ENCODE measurements around the gene NFX1. TPM values are rescaled to one million over a fixed set of nuclear protein-coding genes. Genes with fewer than 3 reads are reported as not detected.
"Not testable (repeated sequence)": the region's sequence is repeated elsewhere in the genome, so short reads cannot be mapped to it uniquely, and the experiment has no call there.

NFX1 gene
- total RNA-seq, 1 donor from 2014 or later = 15.1 TPM

- peaks cover 39 to 70% (median 56%) of the 10 kb centered on the region in 3 donors for H3K36me3 ChIP-seq (ENCODE audit: control insufficient read depth in 3 of 3, insufficient read depth in 3 of 3, low read length in 3 of 3)
- peak overlapping the region; percentile 39 for H3K27ac ChIP-seq (ENCODE audit: low read depth, low read length)
- no peak overlapping the region for H3K4me3 ChIP-seq (ENCODE audit: low read length in 3 of 3)
- no peak overlapping the region for H3K9ac ChIP-seq (ENCODE audit: low read depth in 1 of 3, low read length in 3 of 3)
- no peaks in the 10 kb centered on the region for H3K27me3 ChIP-seq (ENCODE audit: control insufficient read depth in 3 of 3, insufficient read depth in 3 of 3, low read length in 3 of 3)
- peaks cover 0 to 23% (median 19%) of the 10 kb centered on the region in 3 donors for H3K4me1 ChIP-seq (ENCODE audit: control insufficient read depth in 3 of 3, insufficient read depth in 3 of 3, low read length in 3 of 3)
- H3K9me3 ChIP-seq (ENCODE audit: control insufficient read depth in 3 of 3, low read length in 3 of 3) = no peaks in the 10 kb centered on the region
Observed at GRCh38 chr9:33318225-33318624, 27.9 kb downstream of the NFX1 start.

DNA sequence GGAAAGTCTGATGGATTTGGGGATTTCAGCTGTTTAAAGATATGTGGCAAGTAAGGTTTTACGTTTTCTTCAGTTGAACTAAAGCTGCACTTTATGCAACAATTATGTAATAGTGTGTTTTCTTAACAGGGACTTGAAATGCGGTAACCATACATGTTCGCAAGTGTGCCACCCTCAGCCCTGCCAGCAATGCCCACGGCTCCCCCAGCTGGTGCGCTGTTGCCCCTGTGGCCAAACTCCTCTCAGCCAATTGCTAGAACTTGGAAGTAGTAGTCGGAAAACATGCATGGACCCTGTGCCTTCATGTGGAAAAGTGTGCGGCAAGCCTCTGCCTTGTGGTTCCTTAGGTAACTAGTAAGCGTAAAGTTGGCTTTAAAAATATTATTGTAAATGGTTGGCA, 28.5 kb downstream of the NFX1 start:
- Histone ChIP-seq H3K4me1 (ENCODE audit: control insufficient read depth in 3 of 3, insufficient read depth in 3 of 3, low read length in 3 of 3) (peaks cover 0 to 23% (median 19%) of the 10 kb centered on the region in 3 donors), H3K4me3 (ENCODE audit: low read length in 3 of 3) (no peak overlapping the region), H3K27me3 (ENCODE audit: control insufficient read depth in 3 of 3, insufficient read depth in 3 of 3, low read length in 3 of 3) (no peaks in the 10 kb centered on the region), H3K9ac (ENCODE audit: low read depth in 1 of 3, low read length in 3 of 3) (no peak overlapping the region), H3K36me3 (ENCODE audit: control insufficient read depth in 3 of 3, insufficient read depth in 3 of 3, low read length in 3 of 3) (peaks cover 34 to 67% (median 51%) of the 10 kb centered on the region in 3 donors), H3K9me3 (ENCODE audit: control insufficient read depth in 3 of 3, low read length in 3 of 3) (no peaks in the 10 kb centered on the region), H3K27ac (ENCODE audit: low read depth, low read length) (peak overlapping the region; percentile 39)

DNA sequence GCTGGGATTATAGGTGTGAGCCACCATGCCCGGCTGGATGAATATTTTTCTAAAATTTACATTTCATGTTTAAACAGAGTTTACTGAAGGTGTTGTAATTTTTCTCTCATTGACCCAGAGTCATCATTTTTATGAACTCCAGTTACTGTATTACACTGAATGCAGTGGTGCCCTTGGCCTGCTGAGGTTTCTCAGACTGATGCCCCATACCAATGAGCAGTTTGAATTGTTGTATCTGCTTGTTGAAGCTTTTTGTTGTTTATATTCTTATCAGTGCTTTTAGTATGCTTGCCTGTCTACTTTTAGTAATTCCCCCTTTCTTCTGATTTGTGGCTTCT, 29.9 kb downstream of the NFX1 start:
- Histone ChIP-seq H3K4me1 (ENCODE audit: control insufficient read depth in 3 of 3, insufficient read depth in 3 of 3, low read length in 3 of 3) (peaks cover 0 to 23% (median 19%) of the 10 kb centered on the region in 3 donors), H3K4me3 (ENCODE audit: low read length in 3 of 3) (no peak overlapping the region), H3K9ac (ENCODE audit: low read depth in 1 of 3, low read length in 3 of 3) (no peak overlapping the region), H3K9me3 (ENCODE audit: control insufficient read depth in 3 of 3, low read length in 3 of 3) (no peaks in the 10 kb centered on the region), H3K27me3 (ENCODE audit: control insufficient read depth in 3 of 3, insufficient read depth in 3 of 3, low read length in 3 of 3) (no peaks in the 10 kb centered on the region), H3K27ac (ENCODE audit: low read depth, low read length) (peak overlapping the region; percentile 77), H3K36me3 (ENCODE audit: control insufficient read depth in 3 of 3, insufficient read depth in 3 of 3, low read length in 3 of 3) (peaks cover 28 to 65% (median 50%) of the 10 kb centered on the region in 3 donors)

DNA sequence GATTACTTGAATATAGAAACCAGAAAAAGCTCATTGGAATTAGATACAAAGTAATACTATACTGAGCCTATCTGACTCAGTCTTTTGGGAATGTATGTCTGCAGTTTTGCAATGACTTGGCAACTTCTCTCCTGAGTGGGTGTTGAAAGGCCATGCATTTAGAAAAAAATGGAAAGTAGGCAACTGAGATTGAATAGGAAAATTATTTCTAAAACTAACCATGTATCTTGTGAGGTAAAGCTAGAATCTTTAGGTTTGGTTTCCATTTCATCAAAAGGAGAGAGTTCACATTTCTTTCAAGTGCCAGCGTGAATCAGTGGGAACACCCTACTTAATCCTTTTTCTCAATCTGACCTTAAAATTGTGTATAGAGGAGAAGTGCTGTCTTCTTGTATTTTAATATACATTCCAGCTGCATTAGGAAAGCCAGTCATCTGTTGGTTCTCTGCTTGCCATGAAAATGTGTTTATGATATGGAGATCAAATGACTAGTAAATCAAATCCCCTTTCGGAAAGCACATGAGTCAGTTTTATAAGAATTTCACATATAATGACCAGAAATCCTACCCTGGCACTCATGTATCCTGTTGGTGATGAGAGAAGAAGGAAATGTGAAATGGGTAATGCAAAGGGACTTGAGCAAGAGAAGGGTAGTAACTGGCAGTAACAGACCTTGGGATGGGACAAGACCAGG, 30.4 kb downstream of the NFX1 start:
- peaks cover 0 to 23% (median 19%) of the 10 kb centered on the region in 3 donors for H3K4me1 ChIP-seq (ENCODE audit: control insufficient read depth in 3 of 3, insufficient read depth in 3 of 3, low read length in 3 of 3)
- H3K9me3 ChIP-seq (ENCODE audit: control insufficient read depth in 3 of 3, low read length in 3 of 3) = no peaks in the 10 kb centered on the region
- H3K9ac ChIP-seq (ENCODE audit: low read depth in 1 of 3, low read length in 3 of 3) = no peak overlapping the region
- H3K4me3 ChIP-seq (ENCODE audit: low read length in 3 of 3) = no peak overlapping the region
- no peaks in the 10 kb centered on the region for H3K27me3 ChIP-seq (ENCODE audit: control insufficient read depth in 3 of 3, insufficient read depth in 3 of 3, low read length in 3 of 3)
- peak overlapping the region; percentile 77 for H3K27ac ChIP-seq (ENCODE audit: low read depth, low read length)
- H3K36me3 ChIP-seq (ENCODE audit: control insufficient read depth in 3 of 3, insufficient read depth in 3 of 3, low read length in 3 of 3) = peaks cover 25 to 64% (median 49%) of the 10 kb centered on the region in 3 donors

DNA sequence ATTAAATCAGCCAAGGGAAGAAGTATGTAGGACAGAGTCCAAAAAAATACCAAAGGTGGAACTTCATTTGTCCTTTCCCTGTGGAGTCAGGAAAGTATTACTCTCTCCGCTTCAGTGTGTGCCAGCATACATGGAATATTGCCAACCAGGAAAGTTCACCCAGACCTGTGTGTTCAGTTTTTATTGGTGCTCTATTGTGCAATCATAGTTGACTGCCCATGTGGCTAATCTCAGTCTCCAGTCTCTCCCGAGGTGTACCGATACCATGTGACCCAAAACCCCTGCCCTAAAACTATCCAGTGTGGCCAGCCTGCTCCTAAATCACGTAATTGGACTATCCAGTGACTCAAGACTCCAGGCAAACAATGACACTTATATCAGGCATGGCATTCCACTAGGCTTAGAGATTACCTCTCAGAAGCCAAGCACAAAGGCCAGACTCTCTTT, 38.8 kb downstream of the NFX1 start:
- no peak overlapping the region for H3K9ac ChIP-seq (ENCODE audit: low read depth in 1 of 3, low read length in 3 of 3)

GRCh38 chr9:33329979-33330378, 39.7 kb downstream of the NFX1 start:
- Histone ChIP-seq H3K4me1 (ENCODE audit: control insufficient read depth in 3 of 3, insufficient read depth in 3 of 3, low read length in 3 of 3) (peaks cover 10 to 14% (median 13%) of the 10 kb centered on the region in 3 donors), H3K36me3 (ENCODE audit: control insufficient read depth in 3 of 3, insufficient read depth in 3 of 3, low read length in 3 of 3) (peaks cover 10 to 35% (median 30%) of the 10 kb centered on the region in 3 donors), H3K4me3 (ENCODE audit: low read length in 3 of 3) (no peak overlapping the region), H3K27ac (ENCODE audit: low read depth, low read length) (peak overlapping the region; percentile 23), H3K9me3 (ENCODE audit: control insufficient read depth in 3 of 3, low read length in 3 of 3) (no peaks in the 10 kb centered on the region), H3K27me3 (ENCODE audit: control insufficient read depth in 3 of 3, insufficient read depth in 3 of 3, low read length in 3 of 3) (no peaks in the 10 kb centered on the region), H3K9ac (ENCODE audit: low read depth in 1 of 3, low read length in 3 of 3) (no peak overlapping the region)

More for the DNA sequence above, 38.8 kb downstream of the NFX1 start:
- Histone ChIP-seq H3K9me3 (ENCODE audit: control insufficient read depth in 3 of 3, low read length in 3 of 3) (no peaks in the 10 kb centered on the region), H3K36me3 (ENCODE audit: control insufficient read depth in 3 of 3, insufficient read depth in 3 of 3, low read length in 3 of 3) (peaks cover 10 to 33% (median 32%) of the 10 kb centered on the region in 3 donors), H3K27ac (ENCODE audit: low read depth, low read length) (peak overlapping the region; percentile 64), H3K4me1 (ENCODE audit: control insufficient read depth in 3 of 3, insufficient read depth in 3 of 3, low read length in 3 of 3) (peaks cover 10 to 14% (median 13%) of the 10 kb centered on the region in 3 donors), H3K27me3 (ENCODE audit: control insufficient read depth in 3 of 3, insufficient read depth in 3 of 3, low read length in 3 of 3) (no peaks in the 10 kb centered on the region), H3K4me3 (ENCODE audit: low read length in 3 of 3) (no peak overlapping the region)

- Histone ChIP-seq H3K9me3 (ENCODE audit: control insufficient read depth in 3 of 3, low read length in 3 of 3) (no peaks in the 10 kb centered on the region), H3K27me3 (ENCODE audit: control insufficient read depth in 3 of 3, insufficient read depth in 3 of 3, low read length in 3 of 3) (no peaks in the 10 kb centered on the region), H3K9ac (ENCODE audit: low read depth in 1 of 3, low read length in 3 of 3) (no peak overlapping the region), H3K36me3 (ENCODE audit: control insufficient read depth in 3 of 3, insufficient read depth in 3 of 3, low read length in 3 of 3) (peaks cover 10 to 33% (median 25%) of the 10 kb centered on the region in 3 donors), H3K27ac (ENCODE audit: low read depth, low read length) (no peak overlapping the region), H3K4me3 (ENCODE audit: low read length in 3 of 3) (no peak overlapping the region), H3K4me1 (ENCODE audit: control insufficient read depth in 3 of 3, insufficient read depth in 3 of 3, low read length in 3 of 3) (peaks cover 10 to 14% (median 13%) of the 10 kb centered on the region in 3 donors)
Observed at GRCh38 chr9:33331377-33331891, 41.1 kb downstream of the NFX1 start.

DNA sequence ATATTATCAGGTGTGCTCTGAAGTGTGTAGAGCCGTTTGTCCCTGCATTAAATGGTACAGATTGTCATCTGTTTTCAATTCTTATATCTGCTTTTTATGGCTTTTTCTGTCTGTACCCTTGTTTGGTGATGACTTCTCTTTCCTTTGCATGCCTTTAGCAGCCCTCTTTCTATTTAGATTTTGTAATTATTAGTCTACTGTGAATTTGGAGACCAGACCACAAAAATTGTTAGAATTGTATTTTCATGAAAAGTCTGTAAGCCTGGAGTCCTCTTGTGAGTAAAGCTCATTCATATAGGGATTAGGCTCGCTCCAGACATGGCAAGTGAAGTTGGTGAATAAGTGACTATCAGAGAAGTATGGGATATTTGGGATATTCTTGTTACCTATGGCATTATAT, 41.7 kb downstream of the NFX1 start:
- Histone ChIP-seq H3K27me3 (ENCODE audit: control insufficient read depth in 3 of 3, insufficient read depth in 3 of 3, low read length in 3 of 3) (no peaks in the 10 kb centered on the region), H3K27ac (ENCODE audit: low read depth, low read length) (no peak overlapping the region), H3K9me3 (ENCODE audit: control insufficient read depth in 3 of 3, low read length in 3 of 3) (no peaks in the 10 kb centered on the region), H3K4me3 (ENCODE audit: low read length in 3 of 3) (no peak overlapping the region), H3K36me3 (ENCODE audit: control insufficient read depth in 3 of 3, insufficient read depth in 3 of 3, low read length in 3 of 3) (peaks cover 12 to 32% (median 25%) of the 10 kb centered on the region in 3 donors), H3K9ac (ENCODE audit: low read depth in 1 of 3, low read length in 3 of 3) (no peak overlapping the region), H3K4me1 (ENCODE audit: control insufficient read depth in 3 of 3, insufficient read depth in 3 of 3, low read length in 3 of 3) (peaks cover 10 to 14% (median 13%) of the 10 kb centered on the region in 3 donors)

- H3K27ac ChIP-seq (ENCODE audit: low read depth, low read length); H3K4me3 ChIP-seq (ENCODE audit: low read length in 3 of 3); H3K9me3 ChIP-seq (ENCODE audit: control insufficient read depth in 3 of 3, low read length in 3 of 3); H3K9ac ChIP-seq (ENCODE audit: low read depth in 1 of 3, low read length in 3 of 3); H3K27me3 ChIP-seq (ENCODE audit: control insufficient read depth in 3 of 3, insufficient read depth in 3 of 3, low read length in 3 of 3): not testable (repeated sequence)
- Histone ChIP-seq H3K4me1 (ENCODE audit: control insufficient read depth in 3 of 3, insufficient read depth in 3 of 3, low read length in 3 of 3) (peaks cover 10 to 14% (median 11%) of the 10 kb centered on the region in 3 donors), H3K36me3 (ENCODE audit: control insufficient read depth in 3 of 3, insufficient read depth in 3 of 3, low read length in 3 of 3) (peaks cover 12 to 35% (median 26%) of the 10 kb centered on the region in 3 donors)
Observed at GRCh38 chr9:33332956-33333355, 42.6 kb downstream of the NFX1 start.

GRCh38 chr9:33340186-33340585, 49.9 kb downstream of the NFX1 start:
- H3K9me3 ChIP-seq (ENCODE audit: control insufficient read depth in 3 of 3, low read length in 3 of 3) = no peaks in the 10 kb centered on the region
- no peaks in the 10 kb centered on the region for H3K4me1 ChIP-seq (ENCODE audit: control insufficient read depth in 3 of 3, insufficient read depth in 3 of 3, low read length in 3 of 3)
- H3K27me3 ChIP-seq (ENCODE audit: control insufficient read depth in 3 of 3, insufficient read depth in 3 of 3, low read length in 3 of 3) = no peaks in the 10 kb centered on the region
- no peak overlapping the region for H3K9ac ChIP-seq (ENCODE audit: low read depth in 1 of 3, low read length in 3 of 3)
- no peak overlapping the region for H3K4me3 ChIP-seq (ENCODE audit: low read length in 3 of 3)
- peaks cover 36 to 58% (median 45%) of the 10 kb centered on the region in 3 donors for H3K36me3 ChIP-seq (ENCODE audit: control insufficient read depth in 3 of 3, insufficient read depth in 3 of 3, low read length in 3 of 3)
- H3K27ac ChIP-seq (ENCODE audit: low read depth, low read length) = no peak overlapping the region
